Loucy (cell line): ENCODE results near the gene NOTCH1.
A peak's percentile ranks its signal among the peaks of the same experiment; 100 is the strongest.

Experiments used
- H2AFZ ChIP-seq: fragments of 200-600 bp; sonication (generic); 2 replicates; pipeline ENCODE4 v1.6.0; 2016; ENCODE audit warnings: antibody characterized with exemption, mild to moderate bottlenecking, low read length, moderate library complexity
- H3F3A ChIP-seq: fragments of 200-600 bp; 2 replicates; pipeline ENCODE4 v1.6.0; 2016; ENCODE audit warnings: antibody characterized with exemption, low read depth, mild to moderate bottlenecking
- H3K27me3 ChIP-seq: fragments of 200-600 bp; sonication (generic); 2 replicates; pipeline ENCODE4 v1.6.1; 2014; ENCODE audit warnings: low read length, mild to moderate bottlenecking; ENCODE audit not compliant: insufficient read depth, poor library complexity, severe bottlenecking
- H3K36me3 ChIP-seq: fragments of 200-600 bp; sonication (generic); 2 replicates; pipeline ENCODE4 v1.6.1; 2016; ENCODE audit warnings: low read length; ENCODE audit not compliant: insufficient read depth
- H3K4me1 ChIP-seq: fragments of 200-600 bp; sonication (generic); 2 replicates; pipeline ENCODE4 v1.5.1; 2014; ENCODE audit warnings: low read length, mild to moderate bottlenecking; ENCODE audit not compliant: insufficient read depth, poor library complexity, severe bottlenecking
- H3K4me2 ChIP-seq: fragments of 200-600 bp; sonication (generic); 2 replicates; pipeline ENCODE4 v1.6.0; 2014; ENCODE audit warnings: antibody characterized with exemption, low read length, low read depth, mild to moderate bottlenecking; ENCODE audit not compliant: poor library complexity, severe bottlenecking
- H3K4me3 ChIP-seq: fragments of 200-600 bp; sonication (generic); 2 replicates; pipeline ENCODE4 v1.5.1; 2014; ENCODE audit warnings: low read length, mild to moderate bottlenecking, mixed read lengths; ENCODE audit not compliant: poor library complexity, severe bottlenecking
- H3K79me2 ChIP-seq: fragments of 200-600 bp; sonication (generic); 2 replicates; pipeline ENCODE4 v1.6.1; 2014; ENCODE audit warnings: low read length; ENCODE audit not compliant: insufficient read depth
- H3K9ac ChIP-seq: fragments of 200-600 bp; sonication (generic); 2 replicates; pipeline ENCODE4 v1.6.0; 2014; ENCODE audit warnings: mild to moderate bottlenecking, low read depth, low read length, moderate library complexity; ENCODE audit not compliant: poor library complexity, severe bottlenecking
- H3K9me2 ChIP-seq: fragments of 200-600 bp; sonication (generic); replicated peaks from 2 replicates; pipeline ENCODE4 v1.6.1; 2016; ENCODE audit warnings: low read depth, low read length, mixed read lengths
- H3K9me3 ChIP-seq: fragments of 200-600 bp; sonication (generic); 2 replicates; pipeline ENCODE4 v1.6.1; 2014; ENCODE audit warnings: mild to moderate bottlenecking, antibody characterized with exemption, low read length, low read depth; ENCODE audit not compliant: insufficient read depth
- H4K20me1 ChIP-seq: fragments of 200-600 bp; sonication (generic); 2 replicates; pipeline ENCODE4 v1.6.0; 2014; ENCODE audit warnings: antibody characterized with exemption, low read length, mild to moderate bottlenecking; ENCODE audit not compliant: insufficient read depth, poor library complexity, severe bottlenecking
- EZH2phosphoT487 ChIP-seq: fragments of 200-600 bp; IDR thresholded peaks from 2 replicates; pipeline ENCODE4 v1.6.1; 2018; ENCODE audit warnings: antibody characterized with exemption, mild to moderate bottlenecking, moderate library complexity, borderline replicate concordance
- TF ChIP-seq, protein P1 (sequence below): fragments of 200-600 bp; sonication (generic); conservative IDR thresholded peaks from 2 replicates; pipeline ENCODE4 v1.5.1; 2014; ENCODE audit warnings: mild to moderate bottlenecking, antibody characterized with exemption, low read length

The NOTCH1 gene

DNA sequence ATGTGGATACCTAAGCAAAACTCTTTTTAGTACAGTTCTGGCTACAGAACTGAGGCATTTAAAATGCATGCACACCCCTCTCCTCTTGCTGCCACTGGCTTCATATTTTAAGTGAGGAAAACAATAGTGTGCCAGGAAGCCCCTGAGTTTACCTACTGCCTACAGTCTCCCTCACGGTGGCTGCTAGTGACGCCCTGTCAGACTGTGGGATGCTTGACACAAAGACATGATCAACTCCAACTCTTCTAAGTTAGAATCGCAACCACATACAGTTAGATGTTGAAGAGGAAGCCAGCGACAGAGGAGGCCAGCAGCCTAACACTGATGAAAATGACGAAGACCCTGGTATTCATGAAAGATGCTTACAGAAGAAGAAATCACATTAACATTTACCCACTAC is 64.3 kb downstream of the NOTCH1 start:
- Histone ChIP-seq H3K79me2 (peaks cover 56% of the 10 kb centered on the region), H3K4me1 (peaks cover 21% of the 10 kb centered on the region), H4K20me1 (peaks cover 61% of the 10 kb centered on the region), H3K9me3 (no peaks in the 10 kb centered on the region), H3K9ac (peak overlapping the region; percentile 91), H3K36me3 (peaks cover 13% of the 10 kb centered on the region; the same call in 1 of the 2 replicates), H3K9me2 (no peaks in the 10 kb centered on the region), H3K4me2 (peak overlapping the region; percentile 100), H2AFZ (no peak overlapping the region), H3K27me3 (no peaks in the 10 kb centered on the region), H3F3A (peaks cover 2% of the 10 kb centered on the region; the same call in 1 of the 2 replicates), H3K4me3 (peak overlapping the region; percentile 89)
- TF ChIP-seq EZH2phosphoT487: no peak
- TF ChIP-seq, protein P1, sequence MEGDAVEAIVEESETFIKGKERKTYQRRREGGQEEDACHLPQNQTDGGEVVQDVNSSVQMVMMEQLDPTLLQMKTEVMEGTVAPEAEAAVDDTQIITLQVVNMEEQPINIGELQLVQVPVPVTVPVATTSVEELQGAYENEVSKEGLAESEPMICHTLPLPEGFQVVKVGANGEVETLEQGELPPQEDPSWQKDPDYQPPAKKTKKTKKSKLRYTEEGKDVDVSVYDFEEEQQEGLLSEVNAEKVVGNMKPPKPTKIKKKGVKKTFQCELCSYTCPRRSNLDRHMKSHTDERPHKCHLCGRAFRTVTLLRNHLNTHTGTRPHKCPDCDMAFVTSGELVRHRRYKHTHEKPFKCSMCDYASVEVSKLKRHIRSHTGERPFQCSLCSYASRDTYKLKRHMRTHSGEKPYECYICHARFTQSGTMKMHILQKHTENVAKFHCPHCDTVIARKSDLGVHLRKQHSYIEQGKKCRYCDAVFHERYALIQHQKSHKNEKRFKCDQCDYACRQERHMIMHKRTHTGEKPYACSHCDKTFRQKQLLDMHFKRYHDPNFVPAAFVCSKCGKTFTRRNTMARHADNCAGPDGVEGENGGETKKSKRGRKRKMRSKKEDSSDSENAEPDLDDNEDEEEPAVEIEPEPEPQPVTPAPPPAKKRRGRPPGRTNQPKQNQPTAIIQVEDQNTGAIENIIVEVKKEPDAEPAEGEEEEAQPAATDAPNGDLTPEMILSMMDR: no peak

DNA sequence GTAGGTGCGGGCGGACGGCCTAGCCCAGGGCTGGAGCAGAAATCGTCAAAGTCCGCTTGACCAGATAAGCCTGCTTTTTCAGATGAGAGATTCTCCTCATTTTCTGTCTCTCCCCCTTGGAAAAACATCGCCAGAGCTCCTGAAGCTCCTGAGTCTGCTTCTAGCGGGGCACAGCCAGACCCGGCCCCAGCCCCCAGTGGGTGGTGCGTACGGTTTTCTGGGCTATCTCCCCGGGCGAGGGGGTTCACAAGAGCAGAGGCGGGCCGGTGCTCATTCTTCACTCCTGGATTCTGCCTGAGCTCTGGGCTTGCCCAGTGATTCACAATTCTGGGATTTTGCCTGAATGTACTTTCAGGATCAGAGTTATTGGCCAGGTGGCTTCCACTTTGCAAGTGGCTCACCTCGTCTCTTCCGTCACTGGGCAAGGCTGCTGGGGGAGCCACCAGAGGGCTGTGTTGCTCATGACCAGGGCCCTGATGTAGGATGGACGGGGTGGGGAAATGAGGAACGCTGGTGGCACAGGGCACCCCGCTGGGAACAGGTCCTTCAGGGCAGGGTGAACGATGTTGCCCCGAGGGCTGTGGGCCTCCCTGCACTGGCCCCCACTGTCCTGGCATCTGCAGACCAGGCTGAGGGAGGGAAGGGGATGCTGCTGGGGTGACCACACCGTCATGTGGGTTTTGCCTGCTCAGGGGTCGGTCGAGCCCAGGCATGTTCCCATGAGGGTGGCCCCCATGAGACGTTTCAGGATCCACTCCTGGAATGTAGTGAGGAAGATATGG is 69.3 kb downstream of the NOTCH1 start:
- peaks cover 42% of the 10 kb centered on the region for H4K20me1 ChIP-seq
- TF ChIP-seq, protein P1: no peak
- no peak for TF ChIP-seq EZH2phosphoT487
- no peak overlapping the region for H3K9ac ChIP-seq

DNA sequence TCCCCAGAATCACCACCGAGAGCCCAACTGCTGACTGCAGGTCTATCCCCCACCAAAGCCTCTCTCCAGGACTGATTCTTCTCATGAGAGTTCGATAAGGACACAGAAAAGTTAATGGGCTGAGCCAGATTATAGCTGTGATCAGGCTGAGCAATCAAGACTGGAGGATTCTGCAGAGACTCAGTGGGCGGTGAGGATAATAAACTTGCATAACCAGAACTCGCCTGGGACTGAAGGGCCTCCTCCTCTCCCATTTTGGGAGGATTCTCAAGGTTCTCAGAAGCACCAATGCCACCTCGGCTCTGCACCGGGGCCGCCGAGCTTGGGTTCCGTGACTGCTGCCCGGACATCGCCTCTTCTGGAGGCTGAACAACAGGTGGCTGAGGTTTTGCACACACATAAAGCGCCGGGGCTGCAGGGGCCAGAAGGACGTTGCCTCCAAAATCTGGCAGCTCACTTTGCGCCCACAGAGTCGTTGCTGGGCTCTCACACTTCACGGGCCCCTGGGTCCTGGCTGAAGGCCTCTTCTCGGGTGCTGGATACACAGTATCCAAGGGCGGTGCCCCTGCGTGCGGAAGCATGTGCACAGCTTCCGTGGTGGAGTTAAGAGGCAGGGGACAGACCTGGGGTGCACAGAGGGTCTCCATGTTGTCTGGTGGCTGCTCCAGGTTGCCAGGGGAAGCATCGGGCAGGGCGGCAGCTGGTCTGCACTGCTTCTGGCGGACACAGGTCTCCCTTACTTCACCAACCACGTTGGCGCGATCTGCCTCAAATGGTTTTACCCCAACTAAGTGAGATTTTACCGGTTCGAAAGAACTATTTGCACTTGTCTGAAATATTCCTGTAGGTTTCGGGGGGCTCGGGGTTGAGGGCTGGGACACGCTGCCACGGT is 70.6 kb downstream of the NOTCH1 start:
- no peaks in the 10 kb centered on the region for H3K27me3 ChIP-seq
- H3K4me1 ChIP-seq: peaks cover 4% of the 10 kb centered on the region
- H4K20me1 ChIP-seq: peaks cover 30% of the 10 kb centered on the region
- H3K9me3 ChIP-seq: no peaks in the 10 kb centered on the region
- H3K9me2 ChIP-seq: no peaks in the 10 kb centered on the region
- no peak overlapping the region for H3K9ac ChIP-seq
- H2AFZ ChIP-seq: no peak overlapping the region
- peaks cover 68% of the 10 kb centered on the region; the same call in 1 of the 2 replicates for H3K36me3 ChIP-seq
- no peak overlapping the region for H3K4me3 ChIP-seq
- H3F3A ChIP-seq: no peaks in the 10 kb centered on the region
- TF ChIP-seq EZH2phosphoT487: no peak
- TF ChIP-seq, protein P1: no peak
- peaks cover 42% of the 10 kb centered on the region for H3K79me2 ChIP-seq
- H3K4me2 ChIP-seq: no peak overlapping the region

More for the DNA sequence above, 69.3 kb downstream of the NOTCH1 start:
- H2AFZ ChIP-seq: no peak overlapping the region
- no peaks in the 10 kb centered on the region for H3K27me3 ChIP-seq
- no peaks in the 10 kb centered on the region for H3K9me2 ChIP-seq
- H3K4me1 ChIP-seq: peaks cover 12% of the 10 kb centered on the region
- H3K36me3 ChIP-seq: peaks cover 54% of the 10 kb centered on the region; the same call in 1 of the 2 replicates
- no peak overlapping the region for H3K4me3 ChIP-seq
- H3K9me3 ChIP-seq: no peaks in the 10 kb centered on the region
- no peak overlapping the region for H3K4me2 ChIP-seq
- H3F3A ChIP-seq: no peaks in the 10 kb centered on the region
- H3K79me2 ChIP-seq: peaks cover 52% of the 10 kb centered on the region
